MM.1S (cell line): ENCODE data around the gene CBR3.

Experiments
- DNase-seq: peaks from one replicate; pipeline ENCODE4 v3.0.0-alpha.2; 2015
- H2AFZ ChIP-seq: fragments of 300-600 bp; sonication (generic); 2 replicates; pipeline ENCODE4 v1.6.0; 2016; ENCODE audit warnings: antibody characterized with exemption, low read length
- H3F3A ChIP-seq: fragments of 300-600 bp; sonication (generic); 2 replicates; pipeline ENCODE4 v1.6.1; 2016; ENCODE audit warnings: mild to moderate bottlenecking, antibody characterized with exemption, low read length, moderate library complexity, mixed read lengths; ENCODE audit not compliant: insufficient read depth
- H3K27ac ChIP-seq: fragments of 300-600 bp; sonication (generic); 2 replicates; pipeline ENCODE4 v1.5.1; 2016; ENCODE audit warnings: mild to moderate bottlenecking, low read length
- H3K27me3 ChIP-seq: fragments of 300-600 bp; sonication (generic); replicated peaks from 2 replicates; pipeline ENCODE4 v1.6.0; 2016; ENCODE audit warnings: low read length; ENCODE audit not compliant: insufficient read depth
- H3K36me3 ChIP-seq: fragments of 300-600 bp; sonication (generic); replicated peaks from 2 replicates; pipeline ENCODE4 v1.6.1; 2016; ENCODE audit warnings: mild to moderate bottlenecking, low read length, mixed read lengths; ENCODE audit not compliant: insufficient read depth
- H3K4me1 ChIP-seq: fragments of 300-600 bp; sonication (generic); 2 replicates; pipeline ENCODE4 v1.6.1; 2016; ENCODE audit warnings: low read length, mixed read lengths
- H3K4me2 ChIP-seq: fragments of 300-600 bp; sonication (generic); 2 replicates; pipeline ENCODE4 v1.6.0; 2016; ENCODE audit warnings: low read depth, low read length
- H3K4me3 ChIP-seq: fragments of 300-600 bp; sonication (generic); 2 replicates; pipeline ENCODE4 v1.5.1; 2016; ENCODE audit warnings: low read length, mixed read lengths
- H3K79me2 ChIP-seq: fragments of 300-600 bp; sonication (generic); 2 replicates; pipeline ENCODE4 v1.6.1; 2016; ENCODE audit warnings: mixed run types, low read length, mixed read lengths
- H3K9ac ChIP-seq: fragments of 300-600 bp; sonication (generic); 2 replicates; pipeline ENCODE4 v1.6.1; 2016; ENCODE audit warnings: low read length, mixed read lengths
- H3K9me2 ChIP-seq: fragments of 300-600 bp; sonication (generic); replicated peaks from 2 replicates; pipeline ENCODE4 v1.6.1; 2016; ENCODE audit warnings: mild to moderate bottlenecking, low read length, mixed read lengths; ENCODE audit not compliant: insufficient read depth
- H3K9me3 ChIP-seq: fragments of 300-600 bp; sonication (generic); replicated peaks from 2 replicates; pipeline ENCODE4 v1.6.1; 2016; ENCODE audit warnings: mild to moderate bottlenecking, low read length, mixed read lengths; ENCODE audit not compliant: insufficient read depth
- H4K20me1 ChIP-seq: fragments of 300-600 bp; sonication (generic); 2 replicates; pipeline ENCODE4 v1.6.1; 2016; ENCODE audit warnings: mild to moderate bottlenecking, low read length, moderate library complexity, mixed read lengths; ENCODE audit not compliant: insufficient read depth
- EZH2 ChIP-seq: fragments of 300-600 bp; sonication (generic); optimal IDR thresholded peaks from 2 replicates; pipeline ENCODE3; 2017; ENCODE audit warnings: low read depth, mild to moderate bottlenecking, antibody characterized with exemption, low read length, mixed read lengths
- EZH2phosphoT487 ChIP-seq: fragments of 300-600 bp; sonication (generic); IDR thresholded peaks from 2 replicates; pipeline ENCODE4 v1.6.1; 2018; ENCODE audit warnings: antibody characterized with exemption, low read length
- TF ChIP-seq, protein P1 (sequence below): fragments of 300-600 bp; sonication (generic); IDR thresholded peaks from 2 replicates; pipeline ENCODE4 v1.5.1; 2016; ENCODE audit warnings: antibody characterized with exemption, low read length, mixed read lengths

CBR3 gene

DNA sequence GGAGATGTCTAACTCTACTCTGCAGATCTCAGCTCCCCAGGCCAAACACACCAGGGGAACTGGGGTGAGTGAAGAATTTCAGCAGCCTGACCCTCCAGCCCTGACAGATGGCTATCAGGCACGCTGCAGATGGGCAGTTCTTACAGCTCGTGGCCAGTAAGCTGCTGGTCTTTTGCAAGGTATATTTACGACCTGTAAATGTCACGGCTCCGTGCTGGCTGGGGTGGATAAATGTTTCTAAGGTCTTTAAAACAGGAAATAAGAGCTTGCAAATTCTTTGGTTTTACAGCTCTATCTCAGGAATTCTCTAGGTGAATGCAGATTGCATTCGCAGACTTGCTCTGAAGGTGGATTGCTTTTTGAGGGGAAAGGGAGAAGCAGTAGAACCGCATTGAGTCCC, 31.8 kb downstream of the CBR3 start:
- DNase-seq = no peak
- H4K20me1 ChIP-seq = no peaks in the 10 kb centered on the region
- H3K36me3 ChIP-seq = no peaks in the 10 kb centered on the region
- no peak overlapping the region for H2AFZ ChIP-seq
- no peaks in the 10 kb centered on the region for H3K79me2 ChIP-seq
- no peaks in the 10 kb centered on the region for H3K9me3 ChIP-seq
- TF ChIP-seq, protein P1, sequence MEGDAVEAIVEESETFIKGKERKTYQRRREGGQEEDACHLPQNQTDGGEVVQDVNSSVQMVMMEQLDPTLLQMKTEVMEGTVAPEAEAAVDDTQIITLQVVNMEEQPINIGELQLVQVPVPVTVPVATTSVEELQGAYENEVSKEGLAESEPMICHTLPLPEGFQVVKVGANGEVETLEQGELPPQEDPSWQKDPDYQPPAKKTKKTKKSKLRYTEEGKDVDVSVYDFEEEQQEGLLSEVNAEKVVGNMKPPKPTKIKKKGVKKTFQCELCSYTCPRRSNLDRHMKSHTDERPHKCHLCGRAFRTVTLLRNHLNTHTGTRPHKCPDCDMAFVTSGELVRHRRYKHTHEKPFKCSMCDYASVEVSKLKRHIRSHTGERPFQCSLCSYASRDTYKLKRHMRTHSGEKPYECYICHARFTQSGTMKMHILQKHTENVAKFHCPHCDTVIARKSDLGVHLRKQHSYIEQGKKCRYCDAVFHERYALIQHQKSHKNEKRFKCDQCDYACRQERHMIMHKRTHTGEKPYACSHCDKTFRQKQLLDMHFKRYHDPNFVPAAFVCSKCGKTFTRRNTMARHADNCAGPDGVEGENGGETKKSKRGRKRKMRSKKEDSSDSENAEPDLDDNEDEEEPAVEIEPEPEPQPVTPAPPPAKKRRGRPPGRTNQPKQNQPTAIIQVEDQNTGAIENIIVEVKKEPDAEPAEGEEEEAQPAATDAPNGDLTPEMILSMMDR = no peak
- no peak for TF ChIP-seq EZH2
- no peak for TF ChIP-seq EZH2phosphoT487
- no peaks in the 10 kb centered on the region for H3F3A ChIP-seq
- H3K4me3 ChIP-seq = no peak overlapping the region
- H3K4me2 ChIP-seq = no peak overlapping the region
- no peaks in the 10 kb centered on the region for H3K27me3 ChIP-seq
- no peak overlapping the region for H3K27ac ChIP-seq
- no peaks in the 10 kb centered on the region for H3K4me1 ChIP-seq
- H3K9ac ChIP-seq = no peak overlapping the region
- no peaks in the 10 kb centered on the region for H3K9me2 ChIP-seq

DNA sequence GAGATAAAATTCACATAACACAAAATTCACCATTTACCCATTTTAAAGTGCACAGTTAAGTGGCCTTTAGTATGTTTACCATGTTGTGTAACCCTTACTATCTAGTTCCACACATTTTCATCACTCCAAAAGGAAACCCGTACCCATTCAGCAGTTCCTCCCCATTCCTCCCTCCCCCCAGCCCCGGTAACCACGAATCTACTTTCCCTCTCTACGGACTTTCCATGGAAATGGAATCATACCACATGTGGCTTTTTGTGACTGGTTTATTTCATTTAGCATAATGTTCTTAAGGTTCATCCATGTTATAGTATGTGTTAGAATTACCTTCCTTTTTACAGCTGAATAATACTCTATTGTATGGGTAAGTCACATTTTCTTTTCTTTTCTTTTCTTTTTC, 32.7 kb downstream of the CBR3 start:
- H3K27me3 ChIP-seq = no peaks in the 10 kb centered on the region
- H3K9me3 ChIP-seq = no peaks in the 10 kb centered on the region
- no peaks in the 10 kb centered on the region for H4K20me1 ChIP-seq
- DNase-seq = no peak
- no peak overlapping the region for H3K4me2 ChIP-seq
- no peak overlapping the region for H3K4me3 ChIP-seq
- no peak overlapping the region for H2AFZ ChIP-seq
- TF ChIP-seq EZH2 (no peak), EZH2phosphoT487 (no peak)
- TF ChIP-seq, protein P1 = no peak
- H3K4me1 ChIP-seq = no peaks in the 10 kb centered on the region
- no peak overlapping the region for H3K9ac ChIP-seq
- H3K36me3 ChIP-seq = no peaks in the 10 kb centered on the region
- no peak overlapping the region for H3K27ac ChIP-seq
- no peaks in the 10 kb centered on the region for H3F3A ChIP-seq
- H3K79me2 ChIP-seq = no peaks in the 10 kb centered on the region
- no peaks in the 10 kb centered on the region for H3K9me2 ChIP-seq

DNA sequence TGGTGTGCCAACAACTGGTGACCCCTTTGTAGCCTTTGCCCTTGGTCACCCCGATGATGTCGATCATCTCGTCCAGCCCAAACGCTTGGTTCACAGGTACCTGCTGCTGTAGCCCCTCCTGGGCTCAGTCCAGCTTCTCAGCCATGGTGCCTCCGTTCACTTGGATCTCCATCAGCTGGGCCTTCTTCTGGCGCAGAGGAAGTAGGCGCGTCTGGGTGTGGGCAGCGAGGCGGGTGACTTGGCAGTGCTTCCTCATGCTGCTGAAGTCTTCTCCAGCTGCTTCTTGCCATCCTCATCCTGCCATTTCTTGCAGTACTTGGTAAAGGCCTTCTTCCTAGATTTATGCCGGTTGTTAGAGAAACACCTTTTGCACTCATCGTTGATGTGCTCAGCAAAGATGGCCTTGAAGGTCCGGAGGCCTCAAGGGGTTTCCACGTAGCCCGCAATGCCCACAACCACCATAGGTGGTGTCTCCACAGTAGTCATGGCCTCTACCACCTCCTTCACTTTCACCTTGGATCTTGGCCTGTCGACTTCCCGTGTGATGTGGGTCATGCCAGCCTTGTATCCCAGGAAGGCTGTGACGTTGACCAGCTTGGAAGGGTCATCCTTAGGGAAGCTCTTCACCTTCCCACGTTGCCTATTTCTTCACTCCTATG, 34.7 kb downstream of the CBR3 start:
- no peaks in the 10 kb centered on the region for H3K27me3 ChIP-seq
- H4K20me1 ChIP-seq = no peaks in the 10 kb centered on the region
- no peak overlapping the region for H3K4me2 ChIP-seq
- H2AFZ ChIP-seq = no peak overlapping the region
- H3K4me3 ChIP-seq = no peak overlapping the region
- H3F3A ChIP-seq = no peaks in the 10 kb centered on the region
- no peak for DNase-seq
- H3K9ac ChIP-seq = no peak overlapping the region
- no peak overlapping the region for H3K27ac ChIP-seq
- no peaks in the 10 kb centered on the region for H3K36me3 ChIP-seq
- no peaks in the 10 kb centered on the region for H3K9me3 ChIP-seq
- no peaks in the 10 kb centered on the region for H3K9me2 ChIP-seq
- TF ChIP-seq, protein P1 = peak; percentile 26
- TF ChIP-seq EZH2 = no peak
- H3K4me1 ChIP-seq = no peaks in the 10 kb centered on the region
- H3K79me2 ChIP-seq = no peaks in the 10 kb centered on the region
